Stimulated activated naive CD8-positive, alpha-beta T cell treated with anti-CD3 and anti-CD28 coated beads, Interleukin-15, Interleukin-2, amounts not matched to agents 100 ng/mL and 50 ng/mL, for 24 hours (primary cell): ENCODE measurements around the gene DTWD2.
"Not testable (repeated sequence)": the region's sequence is repeated elsewhere in the genome, so short reads cannot be mapped to it uniquely, and the experiment has no call there.

Experiments
- H3K27ac Mint-ChIP-seq: one replicate; pipeline ENCODE4 v1.8.0; 2021; ENCODE audit warnings: mild to moderate bottlenecking, mixed read lengths
- H3K27me3 Mint-ChIP-seq: one replicate; pipeline ENCODE4 v1.8.0; 2021; ENCODE audit warnings: mixed read lengths
- H3K36me3 Mint-ChIP-seq: one replicate; pipeline ENCODE4 v1.8.0; 2021; ENCODE audit warnings: low read depth, mixed read lengths
- H3K4me1 Mint-ChIP-seq: one replicate; pipeline ENCODE4 v1.8.0; 2021; ENCODE audit warnings: low read depth, mixed read lengths
- H3K4me3 Mint-ChIP-seq: one replicate; pipeline ENCODE4 v1.8.0; 2021; ENCODE audit warnings: mild to moderate bottlenecking, mixed read lengths
- H3K9me3 Mint-ChIP-seq: one replicate; pipeline ENCODE4 v1.8.0; 2021; ENCODE audit warnings: mixed read lengths

Gene DTWD2

DNA sequence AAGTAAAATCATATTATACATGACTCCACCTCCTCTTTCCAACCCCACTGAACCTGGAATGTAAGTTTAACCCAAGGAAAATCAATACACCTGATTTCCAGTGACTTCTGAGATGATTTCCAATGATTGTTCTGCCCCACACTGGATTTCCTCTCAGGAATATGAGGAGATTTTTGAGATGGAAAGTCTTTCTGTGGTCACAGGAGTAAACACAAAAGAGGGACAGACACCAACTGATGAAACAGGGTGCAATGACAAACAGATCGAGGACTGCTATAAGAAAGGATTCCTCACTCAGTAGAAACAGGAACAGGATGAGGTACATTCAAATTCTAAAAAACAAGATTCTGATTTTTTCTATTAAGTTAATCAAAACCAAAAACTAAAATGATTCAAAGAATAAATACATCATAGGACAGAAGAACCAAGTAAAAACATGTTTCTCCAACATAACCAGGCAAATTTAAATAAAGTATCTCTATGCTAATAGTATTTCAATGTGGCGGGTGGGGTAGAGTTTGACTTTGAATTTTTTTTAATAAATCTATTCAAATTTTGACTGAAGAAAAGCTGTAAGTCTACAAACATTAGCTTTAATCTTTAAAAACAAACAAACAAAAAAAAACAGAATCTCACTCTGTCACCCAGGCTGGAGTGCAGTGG, 42.1 kb downstream of the DTWD2 start:
- peaks cover 5% of the 10 kb centered on the region for H3K36me3 Mint-ChIP-seq
- no peaks in the 10 kb centered on the region for H3K27me3 Mint-ChIP-seq
- no peaks in the 10 kb centered on the region for H3K9me3 Mint-ChIP-seq
- no peaks in the 10 kb centered on the region for H3K4me1 Mint-ChIP-seq
- no peak overlapping the region for H3K27ac Mint-ChIP-seq
- H3K4me3 Mint-ChIP-seq, result no peak overlapping the region

DNA sequence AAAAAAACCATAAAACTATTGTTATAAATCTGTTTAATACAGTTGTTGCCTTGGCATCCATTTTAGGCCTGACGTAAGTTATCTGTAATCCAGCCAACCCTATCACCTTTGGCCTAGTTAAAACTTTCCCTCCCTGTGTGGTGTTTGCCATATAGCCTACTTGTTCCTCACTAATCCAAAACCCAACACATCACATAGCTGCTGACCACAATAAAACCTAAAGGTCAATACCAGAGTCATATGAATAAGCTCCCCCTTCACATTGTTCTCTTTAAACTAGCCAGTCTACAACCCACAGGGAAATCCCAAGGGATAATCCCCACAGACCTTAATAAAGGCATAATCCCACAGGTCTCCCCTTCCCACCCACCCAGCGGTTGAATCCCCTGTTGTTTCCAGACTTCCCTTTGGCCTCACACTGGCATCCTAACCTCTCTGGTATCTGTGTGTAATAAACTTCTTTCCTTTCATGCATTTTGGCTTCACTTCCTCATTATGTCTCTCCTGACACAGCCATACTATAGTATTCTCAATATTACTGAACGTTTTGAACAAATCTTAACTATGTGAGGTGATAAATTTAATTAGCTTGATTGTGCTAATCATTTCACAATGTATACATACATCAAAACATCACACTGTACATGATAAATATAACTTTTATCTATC, 50.8 kb downstream of the DTWD2 start:
- Mint-ChIP-seq H3K4me3 (no peak overlapping the region), H3K27me3 (no peaks in the 10 kb centered on the region), H3K9me3 (no peaks in the 10 kb centered on the region), H3K36me3 (no peaks in the 10 kb centered on the region), H3K4me1 (peaks cover 6% of the 10 kb centered on the region), H3K27ac (no peak overlapping the region)

DNA sequence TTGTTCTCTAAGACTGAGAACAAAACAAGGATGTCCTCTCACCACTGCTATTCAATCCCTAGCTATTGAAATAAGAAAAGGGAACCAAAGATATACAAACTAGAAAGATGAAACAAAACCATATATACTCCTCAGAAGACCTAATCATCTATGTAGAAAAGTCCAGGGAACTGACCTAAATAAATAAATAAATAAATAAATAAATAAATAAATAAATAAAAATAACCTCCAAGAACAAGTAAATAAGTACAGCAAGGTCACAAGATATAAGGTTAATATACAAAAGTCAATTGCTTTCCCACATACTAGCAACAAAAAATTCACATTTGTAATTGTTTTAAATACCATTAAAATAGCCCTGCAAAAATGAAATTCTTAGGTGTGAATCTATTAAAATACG, 54.6 kb downstream of the DTWD2 start:
- Mint-ChIP-seq H3K4me1 (peaks cover 6% of the 10 kb centered on the region), H3K27ac (no peak overlapping the region), H3K27me3 (no peaks in the 10 kb centered on the region), H3K36me3 (no peaks in the 10 kb centered on the region), H3K4me3 (no peak overlapping the region), H3K9me3 (no peaks in the 10 kb centered on the region)

DNA sequence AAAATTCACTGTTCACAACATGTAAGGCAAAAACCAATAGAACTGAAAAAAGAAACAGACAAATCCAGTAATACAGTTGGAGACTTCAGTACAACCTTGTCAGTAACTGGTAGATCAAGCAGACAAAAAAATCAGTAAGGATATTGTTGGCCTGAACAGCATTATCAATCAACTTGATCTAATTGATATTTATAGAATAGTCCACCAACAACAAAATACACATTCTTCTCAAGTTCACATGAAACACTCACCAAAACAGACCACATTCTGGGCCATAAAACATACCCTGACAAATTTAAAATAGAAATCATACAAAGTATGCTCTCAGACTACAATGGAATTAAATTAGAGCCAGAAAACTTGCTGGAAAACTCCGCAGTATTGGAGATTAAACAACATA, 56.8 kb downstream of the DTWD2 start:
- Mint-ChIP-seq H3K27me3 (no peaks in the 10 kb centered on the region), H3K4me1 (no peaks in the 10 kb centered on the region), H3K9me3 (no peaks in the 10 kb centered on the region), H3K27ac (no peak overlapping the region), H3K36me3 (no peaks in the 10 kb centered on the region), H3K4me3 (no peak overlapping the region)

DNA sequence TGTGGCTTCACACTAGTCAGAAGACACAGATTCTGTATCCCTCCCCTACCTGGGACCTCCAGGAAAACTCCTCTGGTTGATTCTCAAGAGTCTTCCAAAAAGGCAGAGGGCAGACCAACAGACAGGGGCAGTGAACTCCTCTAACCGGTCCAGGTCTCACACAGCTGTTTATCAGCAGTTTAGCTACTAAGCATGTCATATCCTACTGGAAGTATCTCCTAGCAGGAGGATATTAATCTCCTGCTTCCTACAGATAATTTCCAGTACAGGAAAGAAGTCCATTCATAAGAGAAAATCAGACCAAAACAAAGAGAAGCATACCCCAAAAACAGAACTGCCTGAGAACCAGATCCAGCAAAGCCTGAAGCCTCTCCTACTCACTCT, 64.3 kb downstream of the DTWD2 start:
- Mint-ChIP-seq H3K9me3 (no peaks in the 10 kb centered on the region), H3K36me3 (peaks cover 10% of the 10 kb centered on the region), H3K27ac (no peak overlapping the region), H3K4me3 (no peak overlapping the region), H3K27me3 (no peaks in the 10 kb centered on the region), H3K4me1 (no peaks in the 10 kb centered on the region)

DNA sequence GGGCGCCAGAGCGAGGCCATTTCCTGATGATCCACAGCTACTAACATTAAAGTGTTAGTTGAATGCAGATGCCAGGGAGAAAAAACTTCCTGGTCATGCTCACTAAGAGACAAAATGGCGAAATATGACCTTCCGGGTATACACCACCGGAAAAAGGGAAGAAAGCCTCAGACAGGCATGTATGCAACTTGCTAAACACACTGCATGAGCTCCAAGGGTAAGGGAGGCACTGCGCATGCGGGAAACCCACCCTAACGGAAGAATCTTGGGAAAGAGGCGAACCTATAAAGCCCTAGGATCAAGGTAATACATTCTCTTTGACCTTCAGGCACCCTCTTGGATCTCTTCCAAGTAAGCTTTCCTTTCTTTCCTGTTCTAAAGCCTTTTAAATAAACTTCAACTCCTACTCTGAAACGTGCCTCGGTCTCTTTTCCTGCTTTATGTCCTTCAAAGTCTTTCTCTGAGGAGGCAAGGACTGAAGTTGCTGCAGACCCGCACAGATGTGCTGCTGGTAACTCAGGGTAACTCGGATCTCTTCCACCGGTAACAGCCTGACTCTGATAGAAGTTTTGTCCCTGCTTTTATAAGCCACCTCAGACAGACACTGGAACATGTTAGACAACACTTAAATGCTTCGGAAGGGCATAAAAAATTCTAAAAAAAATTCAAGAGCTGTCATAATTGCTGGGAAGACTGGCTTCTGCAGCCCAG, 64.9 kb downstream of the DTWD2 start:
- Mint-ChIP-seq H3K9me3 (no peaks in the 10 kb centered on the region), H3K4me3 (no peak overlapping the region), H3K27me3 (no peaks in the 10 kb centered on the region), H3K4me1 (no peaks in the 10 kb centered on the region), H3K27ac (no peak overlapping the region), H3K36me3 (peaks cover 10% of the 10 kb centered on the region)

GRCh38 chr5:118921866-118922265, 66.5 kb downstream of the DTWD2 start:
- Mint-ChIP-seq H3K4me3 (no peak overlapping the region), H3K9me3 (no peaks in the 10 kb centered on the region), H3K4me1 (no peaks in the 10 kb centered on the region), H3K27me3 (no peaks in the 10 kb centered on the region), H3K27ac (no peak overlapping the region), H3K36me3 (peaks cover 11% of the 10 kb centered on the region)

GRCh38 chr5:118919016-118919415, 69.3 kb downstream of the DTWD2 start:
- Mint-ChIP-seq H3K4me1 (no peaks in the 10 kb centered on the region), H3K9me3 (no peaks in the 10 kb centered on the region), H3K36me3 (peaks cover 15% of the 10 kb centered on the region), H3K4me3 (no peak overlapping the region), H3K27me3 (no peaks in the 10 kb centered on the region), H3K27ac (no peak overlapping the region)

- H3K36me3 Mint-ChIP-seq, result peaks cover 10% of the 10 kb centered on the region
- H3K4me1 Mint-ChIP-seq, result no peaks in the 10 kb centered on the region
- H3K4me3 Mint-ChIP-seq, result no peak overlapping the region
- H3K9me3 Mint-ChIP-seq, result no peaks in the 10 kb centered on the region
- no peaks in the 10 kb centered on the region for H3K27me3 Mint-ChIP-seq
- no peak overlapping the region for H3K27ac Mint-ChIP-seq
Measured at GRCh38 chr5:118918232-118918631, 70.1 kb downstream of the DTWD2 start.

- H3K4me1 Mint-ChIP-seq, H3K9me3 Mint-ChIP-seq, H3K27ac Mint-ChIP-seq, H3K27me3 Mint-ChIP-seq, H3K36me3 Mint-ChIP-seq, H3K4me3 Mint-ChIP-seq: not testable (repeated sequence)
Measured at GRCh38 chr5:118907536-118907935, 80.8 kb downstream of the DTWD2 start.

GRCh38 chr5:118906947-118907346, 81.4 kb downstream of the DTWD2 start:
- no peak overlapping the region for H3K27ac Mint-ChIP-seq
- peaks cover 3% of the 10 kb centered on the region for H3K36me3 Mint-ChIP-seq
- no peak overlapping the region for H3K4me3 Mint-ChIP-seq
- H3K4me1 Mint-ChIP-seq, result no peaks in the 10 kb centered on the region
- H3K27me3 Mint-ChIP-seq, result no peaks in the 10 kb centered on the region
- no peaks in the 10 kb centered on the region for H3K9me3 Mint-ChIP-seq

GRCh38 chr5:118905196-118905595, 83.2 kb downstream of the DTWD2 start:
- Mint-ChIP-seq H3K9me3 (no peaks in the 10 kb centered on the region), H3K27me3 (no peaks in the 10 kb centered on the region), H3K4me1 (no peaks in the 10 kb centered on the region), H3K36me3 (peaks cover 3% of the 10 kb centered on the region), H3K4me3 (no peak overlapping the region), H3K27ac (no peak overlapping the region)

GRCh38 chr5:118902656-118903438, 85.5 kb downstream of the DTWD2 start:
- H3K27me3 Mint-ChIP-seq, result no peaks in the 10 kb centered on the region

DNA sequence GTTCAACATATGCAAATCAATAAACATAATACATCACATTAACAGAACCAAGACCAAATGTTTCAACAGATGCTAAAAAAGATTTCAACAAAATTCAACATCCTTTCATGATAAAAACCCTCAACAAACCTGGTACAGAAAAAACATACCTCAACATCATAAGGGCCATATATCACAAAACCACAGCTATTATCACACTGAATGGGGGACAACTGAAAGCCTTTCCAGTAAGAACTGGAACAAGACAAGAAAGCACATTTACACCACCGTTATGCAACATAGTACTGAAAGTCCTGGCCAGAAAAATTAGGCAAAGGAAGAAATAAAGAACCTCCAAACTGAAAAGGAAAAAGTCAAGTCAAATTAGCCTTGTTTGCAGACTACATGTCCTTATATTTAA, 93.6 kb downstream of the DTWD2 start:
- H3K9me3 Mint-ChIP-seq, result no peaks in the 10 kb centered on the region
- no peak overlapping the region for H3K27ac Mint-ChIP-seq
- no peaks in the 10 kb centered on the region for H3K4me1 Mint-ChIP-seq
- H3K36me3 Mint-ChIP-seq, result no peaks in the 10 kb centered on the region
- H3K4me3 Mint-ChIP-seq, result no peak overlapping the region
- no peaks in the 10 kb centered on the region for H3K27me3 Mint-ChIP-seq

More at GRCh38 chr5:118902656-118903438, 85.5 kb downstream of the DTWD2 start:
- no peak overlapping the region for H3K27ac Mint-ChIP-seq
- H3K9me3 Mint-ChIP-seq, result no peaks in the 10 kb centered on the region
- peaks cover 3% of the 10 kb centered on the region for H3K36me3 Mint-ChIP-seq
- no peak overlapping the region for H3K4me3 Mint-ChIP-seq
- no peaks in the 10 kb centered on the region for H3K4me1 Mint-ChIP-seq

GRCh38 chr5:118891252-118891651, 97.1 kb downstream of the DTWD2 start:
- H3K27ac Mint-ChIP-seq, result no peak overlapping the region
- H3K27me3 Mint-ChIP-seq, result no peaks in the 10 kb centered on the region
- no peaks in the 10 kb centered on the region for H3K9me3 Mint-ChIP-seq
- no peaks in the 10 kb centered on the region for H3K36me3 Mint-ChIP-seq
- H3K4me1 Mint-ChIP-seq, result no peaks in the 10 kb centered on the region
- no peak overlapping the region for H3K4me3 Mint-ChIP-seq
